ENCODE measurements around the gene TNRC6A. TPM values are rescaled to one million over a fixed set of nuclear protein-coding genes. Genes with fewer than 3 reads are reported as not detected.

The TNRC6A gene
- total RNA-seq, 1 experiment from 2014 or later: 20.3 TPM

DNA sequence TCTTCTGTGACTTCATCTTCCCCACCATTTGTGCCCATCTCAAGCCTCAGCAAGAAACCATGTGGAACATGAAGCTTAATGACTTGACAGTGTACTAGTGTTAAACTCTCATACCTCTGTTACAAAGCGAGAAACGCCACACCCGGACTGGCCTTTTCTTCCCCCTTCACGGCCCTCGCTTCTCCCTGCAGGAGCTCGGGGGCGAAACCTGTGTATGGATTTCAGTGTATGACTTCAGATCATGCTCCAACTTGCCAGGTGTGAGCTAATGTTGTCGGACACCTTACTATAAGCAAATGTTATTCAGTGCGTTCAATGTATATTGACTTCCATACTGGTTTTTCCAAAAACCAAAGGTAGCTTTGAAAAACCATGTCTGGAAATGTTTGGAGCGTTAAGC, 96.2 kb downstream of the TNRC6A start:
- H3K4me1 ChIP-seq (ENCODE audit: insufficient read depth, low read length): no peaks in the 10 kb centered on the region
- H3K4me3 ChIP-seq (ENCODE audit: low read length): no peak overlapping the region
- DNase-seq (no peak), ATAC-seq (no peak)
- H3K9me3 ChIP-seq (ENCODE audit: low read length): no peaks in the 10 kb centered on the region
- H3F3A ChIP-seq (ENCODE audit: low read length, unreplicated experiment): no peaks in the 10 kb centered on the region
- no peaks in the 10 kb centered on the region for H4K20me1 ChIP-seq (ENCODE audit: low read length)
- H3K36me3 ChIP-seq (ENCODE audit: low read depth, low read length): peaks cover 7% of the 10 kb centered on the region; the same call in 1 of the 2 replicates
- ChIA-PET CTCF (no interaction called here), POLR2A (ENCODE audit: unreplicated experiment) (no interaction called here)
- no peaks in the 10 kb centered on the region for H3K9me2 ChIP-seq (replicated peaks; ENCODE audit: low read length)
- H3K79me2 ChIP-seq (ENCODE audit: low read length): no peaks in the 10 kb centered on the region
- no peak overlapping the region for H3K27ac ChIP-seq (ENCODE audit: low read length)
- no TSS peak for BruUV-seq (replicated peaks)
- intact Hi-C loops (cut with micrococcal nuclease): no loop called here
- TF ChIP-seq EZH2 (IDR thresholded peaks at IDR 0.05; ENCODE audit: low read length, unreplicated experiment) (no peak), EZH2phosphoT487 (IDR thresholded peaks at IDR 0.05; ENCODE audit: borderline replicate concordance, low read length) (no peak)
- TF ChIP-seq, protein P1, sequence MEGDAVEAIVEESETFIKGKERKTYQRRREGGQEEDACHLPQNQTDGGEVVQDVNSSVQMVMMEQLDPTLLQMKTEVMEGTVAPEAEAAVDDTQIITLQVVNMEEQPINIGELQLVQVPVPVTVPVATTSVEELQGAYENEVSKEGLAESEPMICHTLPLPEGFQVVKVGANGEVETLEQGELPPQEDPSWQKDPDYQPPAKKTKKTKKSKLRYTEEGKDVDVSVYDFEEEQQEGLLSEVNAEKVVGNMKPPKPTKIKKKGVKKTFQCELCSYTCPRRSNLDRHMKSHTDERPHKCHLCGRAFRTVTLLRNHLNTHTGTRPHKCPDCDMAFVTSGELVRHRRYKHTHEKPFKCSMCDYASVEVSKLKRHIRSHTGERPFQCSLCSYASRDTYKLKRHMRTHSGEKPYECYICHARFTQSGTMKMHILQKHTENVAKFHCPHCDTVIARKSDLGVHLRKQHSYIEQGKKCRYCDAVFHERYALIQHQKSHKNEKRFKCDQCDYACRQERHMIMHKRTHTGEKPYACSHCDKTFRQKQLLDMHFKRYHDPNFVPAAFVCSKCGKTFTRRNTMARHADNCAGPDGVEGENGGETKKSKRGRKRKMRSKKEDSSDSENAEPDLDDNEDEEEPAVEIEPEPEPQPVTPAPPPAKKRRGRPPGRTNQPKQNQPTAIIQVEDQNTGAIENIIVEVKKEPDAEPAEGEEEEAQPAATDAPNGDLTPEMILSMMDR (conservative IDR thresholded peaks at IDR 0.05; ENCODE audit: low read depth, low read length): no peak
- no peak overlapping the region for H3K9ac ChIP-seq (ENCODE audit: low read length)
- H3K4me2 ChIP-seq (ENCODE audit: low read length): no peak overlapping the region
- H3K27me3 ChIP-seq (ENCODE audit: low read length): no peaks in the 10 kb centered on the region
- no peak overlapping the region for H2AFZ ChIP-seq (ENCODE audit: low read length)

DNA sequence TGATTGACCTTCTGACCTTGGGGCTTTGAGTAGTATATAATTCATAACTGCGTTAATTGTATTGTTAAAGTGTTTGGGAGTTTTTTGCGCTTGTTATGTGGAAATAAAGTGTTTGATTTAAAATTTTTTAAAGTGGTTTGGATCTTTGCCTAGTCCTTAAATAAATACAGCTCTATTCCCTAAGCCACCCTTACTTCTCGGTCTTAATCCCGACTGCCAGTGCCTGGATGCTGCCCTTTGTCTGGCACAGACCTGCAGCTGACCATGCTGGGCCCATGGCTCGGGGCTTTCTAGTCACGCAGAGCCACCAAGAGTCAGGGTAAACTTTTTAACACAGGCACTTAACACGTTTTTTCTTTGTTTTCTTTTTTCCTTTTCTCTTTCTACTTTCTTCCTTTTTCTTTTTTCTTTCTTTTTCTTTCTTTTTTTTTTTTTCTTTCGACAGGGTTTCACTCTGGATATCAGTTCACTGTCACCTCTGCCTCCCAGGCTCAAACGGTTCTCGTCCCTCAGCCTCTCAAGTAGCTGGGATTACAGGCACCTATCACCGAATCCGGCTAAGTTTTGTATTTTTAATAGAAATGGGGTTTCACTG, 96.7 kb downstream of the TNRC6A start:
- no peaks in the 10 kb centered on the region for H3K9me2 ChIP-seq (replicated peaks; ENCODE audit: low read length)
- BruUV-seq (replicated peaks): no TSS peak
- POLR2A ChIA-PET (ENCODE audit: unreplicated experiment): interaction anchor here (0.6 kb wide), 1 partner anchor 222 kb away, joined by 7 read pairs; no protein-coding TSS in a partner anchor

More for the DNA sequence above, 96.7 kb downstream of the TNRC6A start:
- no peaks in the 10 kb centered on the region for H3K9me3 ChIP-seq (ENCODE audit: low read length)
- H3K4me1 ChIP-seq (ENCODE audit: insufficient read depth, low read length): no peaks in the 10 kb centered on the region
- no peaks in the 10 kb centered on the region for H3K79me2 ChIP-seq (ENCODE audit: low read length)
- H3F3A ChIP-seq (ENCODE audit: low read length, unreplicated experiment): no peaks in the 10 kb centered on the region
- no peaks in the 10 kb centered on the region for H4K20me1 ChIP-seq (ENCODE audit: low read length)
- CTCF ChIA-PET: no interaction called here
- no peak for DNase-seq
- no peak overlapping the region for H3K4me2 ChIP-seq (ENCODE audit: low read length)
- H2AFZ ChIP-seq (ENCODE audit: low read length): no peak overlapping the region
- ATAC-seq: no peak
- H3K4me3 ChIP-seq (ENCODE audit: low read length): no peak overlapping the region
- TF ChIP-seq EZH2phosphoT487 (IDR thresholded peaks at IDR 0.05; ENCODE audit: borderline replicate concordance, low read length) (no peak), EZH2 (IDR thresholded peaks at IDR 0.05; ENCODE audit: low read length, unreplicated experiment) (no peak)
- TF ChIP-seq, protein P1 (conservative IDR thresholded peaks at IDR 0.05; ENCODE audit: low read depth, low read length): no peak
- H3K36me3 ChIP-seq (ENCODE audit: low read depth, low read length): peaks cover 7% of the 10 kb centered on the region; the same call in 1 of the 2 replicates
- H3K27me3 ChIP-seq (ENCODE audit: low read length): no peaks in the 10 kb centered on the region
- H3K9ac ChIP-seq (ENCODE audit: low read length): no peak overlapping the region
- intact Hi-C loops (cut with micrococcal nuclease): no loop called here
- H3K27ac ChIP-seq (ENCODE audit: low read length): no peak overlapping the region

Data from PC-3 (cell line).